Keratinocyte (primary cell): ENCODE measurements around the gene PRKCE. TPM values are rescaled to one million over a fixed set of nuclear protein-coding genes. Genes with fewer than 3 reads are reported as not detected.

ENCODE experiments used
- DNase-seq: peaks from one replicate; pipeline ENCODE4 v3.0.0-alpha.2; 2011; ENCODE audit warnings: low read depth, missing footprints, low spot score
- FAIRE-seq: peaks from 2 replicates; lab custom pipeline; 2011; peaks lifted over from hg19 to GRCh38; lab: Jason Lieb, UNC
- H2AFZ ChIP-seq: 2 replicates; pipeline ENCODE4 v1.6.0; 2012; ENCODE audit warnings: low read length, control low read depth, inconsistent platforms; ENCODE audit not compliant: control insufficient read depth
- H3K27ac ChIP-seq: 2 replicates; pipeline ENCODE4 v1.5.1; 2011; ENCODE audit warnings: low read length; ENCODE audit not compliant: control insufficient read depth, insufficient read depth
- H3K27me3 ChIP-seq: 3 replicates; pipeline ENCODE4 v1.6.0; 2011; ENCODE audit warnings: low read length; ENCODE audit not compliant: control insufficient read depth, insufficient read depth; ENCODE audit errors: extremely low read depth
- H3K36me3 ChIP-seq, 2 experiments: 2 replicates in 1 of 2; 3 replicates in 1 of 2; pipeline ENCODE4 v1.5.1; 2011; ENCODE audit warnings: low read length in 2 of 2, mild to moderate bottlenecking in 1 of 2; ENCODE audit not compliant: control insufficient read depth in 2 of 2, insufficient read depth in 2 of 2; ENCODE audit errors: extremely low read depth in 1 of 2
- H3K4me1 ChIP-seq: 3 replicates; pipeline ENCODE4 v1.5.1; 2011; ENCODE audit warnings: low read length; ENCODE audit not compliant: control insufficient read depth, insufficient read depth; ENCODE audit errors: extremely low read depth
- H3K4me2 ChIP-seq: 3 replicates; pipeline ENCODE4 v1.6.0; 2011; ENCODE audit warnings: low read depth, low read length; ENCODE audit not compliant: control insufficient read depth, insufficient read depth; ENCODE audit errors: extremely low read depth
- H3K4me3 ChIP-seq, 3 experiments: fragments of 200-600 bp in 1 of 3; sonication (generic) in 1 of 3; 2 replicates in 2 of 3; 3 replicates in 1 of 3; pipeline ENCODE4 v1.5.1; 2011 to 2016; ENCODE audit warnings: low read length in 3 of 3, mild to moderate bottlenecking in 3 of 3, control low read depth in 2 of 3, inconsistent platforms in 1 of 3, low read depth in 1 of 3, mixed read lengths in 1 of 3, mixed run types in 1 of 3, moderate library complexity in 1 of 3; ENCODE audit not compliant: control insufficient read depth in 2 of 3, insufficient read depth in 2 of 3; ENCODE audit errors: extremely low read depth in 1 of 3
- H3K79me2 ChIP-seq: 2 replicates; pipeline ENCODE4 v1.6.0; 2012; ENCODE audit warnings: low read length; ENCODE audit not compliant: control insufficient read depth, insufficient read depth
- H3K9ac ChIP-seq: 3 replicates; pipeline ENCODE4 v1.6.0; 2011; ENCODE audit warnings: low read length; ENCODE audit not compliant: control insufficient read depth, insufficient read depth; ENCODE audit errors: extremely low read depth
- H3K9me1 ChIP-seq: 3 replicates; pipeline ENCODE4 v1.6.0; 2011; ENCODE audit warnings: low read length; ENCODE audit not compliant: control insufficient read depth, insufficient read depth; ENCODE audit errors: extremely low read depth
- H3K9me3 ChIP-seq: 2 replicates; pipeline ENCODE4 v1.5.1; 2012; ENCODE audit warnings: low read depth, low read length; ENCODE audit not compliant: control insufficient read depth
- H4K20me1 ChIP-seq: 3 replicates; pipeline ENCODE4 v1.6.0; 2011; ENCODE audit warnings: low read length; ENCODE audit not compliant: control insufficient read depth, insufficient read depth; ENCODE audit errors: extremely low read depth
- EZH2 ChIP-seq: IDR thresholded peaks from one replicate; pipeline ENCODE4 v1.6.1; 2012; ENCODE audit warnings: inconsistent platforms, mild to moderate bottlenecking, low read length, moderate library complexity
- dilution Hi-C: fragments of 300-500 bp; cut with MboI; formaldehyde crosslinking; loops from one replicate; pipeline ENCODE4 v1.7.0; 2020; ENCODE audit warnings: low sequenced_read_pairs; ENCODE audit not compliant: extremely low pct_ligation_motif_present
- polyA plus RNA-seq, 5 experiments: library from polyadenylated mRNA; depleted of rRNA in 3 of 5; stranded (reverse) in 3 of 5; stranded (forward) in 1 of 5; unstranded in 1 of 5; fragments of >200 nt; gene quantifications; 1 replicate in 1 of 5; 2 replicates in 3 of 5; 3 replicates in 1 of 5; pipeline versions ENCODE4 v1.2.1 to v1.2.3, GENCODE V29; 2011 to 2012; ENCODE audit warnings: missing spikeins in 2 of 5, low read depth in 1 of 5, low replicate concordance in 1 of 5
- TF ChIP-seq, protein P1 (sequence below), 3 experiments: IDR thresholded peaks in 1 of 3; conservative IDR thresholded peaks in 1 of 3; optimal IDR thresholded peaks in 1 of 3; 2 replicates in 2 of 3; 3 replicates in 1 of 3; pipeline versions ENCODE3 to v1.5.1; 2011; ENCODE audit warnings: low read length in 3 of 3, mild to moderate bottlenecking in 3 of 3, moderate library complexity in 2 of 3, control low read depth in 1 of 3, inconsistent platforms in 1 of 3; ENCODE audit not compliant: insufficient read depth in 2 of 3; ENCODE audit errors: extremely low read depth in 1 of 3

Gene PRKCE
- polyA plus RNA-seq, 1 donor (not counting 4 experiments of a cell fraction or from before 2014, with no cell fraction given), result 2.0 TPM

DNA sequence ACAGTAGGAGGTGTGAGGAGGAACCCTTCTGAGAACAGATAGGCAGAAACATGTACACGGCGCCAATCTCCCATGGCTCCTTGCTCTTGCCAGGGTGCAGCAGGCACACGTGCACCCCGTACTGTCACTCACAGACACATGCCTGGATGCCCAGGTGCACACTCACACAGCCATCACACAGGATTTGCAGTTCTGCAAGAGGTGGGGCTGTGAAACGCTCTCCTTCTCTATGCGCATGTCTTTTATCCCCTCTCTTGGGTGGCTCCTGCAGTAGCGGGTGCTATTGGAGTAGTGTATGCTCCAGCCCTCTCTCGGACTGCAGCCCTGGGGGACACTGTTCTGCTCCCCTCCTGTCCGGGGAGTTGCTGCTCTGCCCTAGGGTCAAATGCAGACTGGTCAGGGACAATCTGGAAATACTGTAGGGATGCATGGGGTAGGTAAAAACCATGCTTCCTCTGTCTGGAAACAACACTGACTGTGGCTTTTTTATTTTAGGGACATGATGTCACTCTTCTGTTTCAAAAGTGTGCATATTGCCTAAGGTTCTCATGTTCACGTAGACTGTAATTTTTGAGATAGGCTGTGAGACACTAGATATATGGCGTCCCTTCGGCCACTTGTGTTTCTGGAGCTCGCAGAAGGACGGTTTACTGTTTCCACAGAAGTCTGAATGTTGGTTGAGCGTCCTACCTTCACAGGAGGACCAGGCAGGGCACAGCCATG, 118.5 kb downstream of the PRKCE start:
- Histone ChIP-seq H3K4me3 (no peak overlapping the region), H3K79me2 (no peaks in the 10 kb centered on the region), H2AFZ (no peak overlapping the region), H4K20me1 (no peaks in the 10 kb centered on the region), H3K9me3 (no peaks in the 10 kb centered on the region), H3K27ac (no peak overlapping the region), H3K4me2 (no peak overlapping the region), H3K9ac (no peak overlapping the region), H3K4me1 (no peaks in the 10 kb centered on the region), H3K36me3 (no peaks in the 10 kb centered on the region), H3K9me1 (no peaks in the 10 kb centered on the region), H3K27me3 (no peaks in the 10 kb centered on the region)
- dilution Hi-C loops, result no loop called here
- DNase-seq (no peak), FAIRE-seq (no peak)
- TF ChIP-seq, protein P1, sequence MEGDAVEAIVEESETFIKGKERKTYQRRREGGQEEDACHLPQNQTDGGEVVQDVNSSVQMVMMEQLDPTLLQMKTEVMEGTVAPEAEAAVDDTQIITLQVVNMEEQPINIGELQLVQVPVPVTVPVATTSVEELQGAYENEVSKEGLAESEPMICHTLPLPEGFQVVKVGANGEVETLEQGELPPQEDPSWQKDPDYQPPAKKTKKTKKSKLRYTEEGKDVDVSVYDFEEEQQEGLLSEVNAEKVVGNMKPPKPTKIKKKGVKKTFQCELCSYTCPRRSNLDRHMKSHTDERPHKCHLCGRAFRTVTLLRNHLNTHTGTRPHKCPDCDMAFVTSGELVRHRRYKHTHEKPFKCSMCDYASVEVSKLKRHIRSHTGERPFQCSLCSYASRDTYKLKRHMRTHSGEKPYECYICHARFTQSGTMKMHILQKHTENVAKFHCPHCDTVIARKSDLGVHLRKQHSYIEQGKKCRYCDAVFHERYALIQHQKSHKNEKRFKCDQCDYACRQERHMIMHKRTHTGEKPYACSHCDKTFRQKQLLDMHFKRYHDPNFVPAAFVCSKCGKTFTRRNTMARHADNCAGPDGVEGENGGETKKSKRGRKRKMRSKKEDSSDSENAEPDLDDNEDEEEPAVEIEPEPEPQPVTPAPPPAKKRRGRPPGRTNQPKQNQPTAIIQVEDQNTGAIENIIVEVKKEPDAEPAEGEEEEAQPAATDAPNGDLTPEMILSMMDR (optimal IDR thresholded peaks at IDR 0.05 in 1 of 3, IDR thresholded peaks at IDR 0.05 in 1 of 3, conservative IDR thresholded peaks at IDR 0.05 in 1 of 3; ENCODE audit: extremely low read depth in 1 of 3, insufficient read depth in 2 of 3, low read length in 3 of 3), result no peak
- no peak for TF ChIP-seq EZH2

DNA sequence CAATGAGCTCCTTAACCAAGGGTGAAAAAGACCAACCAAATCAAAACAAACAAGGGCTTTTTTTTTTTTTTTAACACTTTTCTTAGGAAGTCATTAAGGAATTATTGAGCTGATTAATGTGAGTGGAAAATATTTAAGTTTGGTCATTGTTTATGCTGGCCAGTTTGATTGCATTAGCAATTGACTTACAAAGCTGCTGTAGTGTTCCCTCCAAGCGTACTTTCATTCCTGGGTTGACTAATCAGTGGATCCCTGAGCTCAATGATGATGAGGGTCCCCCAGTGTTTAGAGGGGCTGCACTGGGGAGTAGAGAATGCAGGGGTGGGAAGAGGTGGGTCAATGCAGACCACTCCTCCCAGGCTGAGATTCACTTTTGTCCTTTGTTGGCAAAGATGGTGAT, 119.3 kb downstream of the PRKCE start:
- DNase-seq (no peak), FAIRE-seq (no peak)
- Histone ChIP-seq H3K9me3 (no peaks in the 10 kb centered on the region), H4K20me1 (no peaks in the 10 kb centered on the region), H3K9ac (no peak overlapping the region), H3K9me1 (no peaks in the 10 kb centered on the region), H3K79me2 (no peaks in the 10 kb centered on the region), H2AFZ (no peak overlapping the region), H3K27ac (no peak overlapping the region), H3K4me2 (no peak overlapping the region), H3K27me3 (no peaks in the 10 kb centered on the region), H3K36me3 (no peaks in the 10 kb centered on the region), H3K4me3 (no peak overlapping the region), H3K4me1 (no peaks in the 10 kb centered on the region)
- TF ChIP-seq EZH2, result no peak
- TF ChIP-seq, protein P1 (optimal IDR thresholded peaks at IDR 0.05 in 1 of 3, IDR thresholded peaks at IDR 0.05 in 1 of 3, conservative IDR thresholded peaks at IDR 0.05 in 1 of 3; ENCODE audit: extremely low read depth in 1 of 3, insufficient read depth in 2 of 3, low read length in 3 of 3), result no peak
- dilution Hi-C loops, result no loop called here
